ENCODE measurements around the gene NTF4.
A peak's percentile ranks its signal among the peaks of the same experiment; 100 is the strongest.

The NTF4 gene

GRCh38 chr19:49101160-49101559 is 36.5 kb upstream of the NTF4 start:
- DNase-seq (ENCODE audit: low read depth in 2 of 2): no peak
- TF ChIP-seq CTCF (IDR thresholded peaks at IDR 0.05; ENCODE audit: low read depth, low read length): no peak
- no peak overlapping the region for H3K4me3 ChIP-seq (replicated peaks in 1 of 2; ENCODE audit: low read depth in 2 of 2, low read length in 2 of 2)

GRCh38 chr19:49098795-49099194 is 34.2 kb upstream of the NTF4 start:
- no peak for DNase-seq (ENCODE audit: low read depth in 2 of 2)
- TF ChIP-seq CTCF (IDR thresholded peaks at IDR 0.05; ENCODE audit: low read depth, low read length): no peak
- no peak overlapping the region for H3K4me3 ChIP-seq (replicated peaks in 1 of 2; ENCODE audit: low read depth in 2 of 2, low read length in 2 of 2)

- peak; percentile 98 for TF ChIP-seq CTCF (IDR thresholded peaks at IDR 0.05; ENCODE audit: low read depth, low read length)
- H3K4me3 ChIP-seq (replicated peaks in 1 of 2; ENCODE audit: low read depth in 2 of 2, low read length in 2 of 2): no peak overlapping the region
- DNase-seq (ENCODE audit: low read depth in 2 of 2): peak; percentile 79 to 81
Observed at GRCh38 chr19:49097453-49098288, 33.1 kb upstream of the NTF4 start.

- no peak overlapping the region for H3K4me3 ChIP-seq (replicated peaks in 1 of 2; ENCODE audit: low read depth in 2 of 2, low read length in 2 of 2)
- no peak for TF ChIP-seq CTCF (IDR thresholded peaks at IDR 0.05; ENCODE audit: low read depth, low read length)
- peak in 1 of 2 donors; percentile 26 for DNase-seq (ENCODE audit: low read depth in 2 of 2)
Observed at GRCh38 chr19:49094505-49095482, 30.2 kb upstream of the NTF4 start.

GRCh38 chr19:49092686-49093085 is 28.1 kb upstream of the NTF4 start:
- TF ChIP-seq CTCF (IDR thresholded peaks at IDR 0.05; ENCODE audit: low read depth, low read length): no peak
- no peak overlapping the region for H3K4me3 ChIP-seq (replicated peaks in 1 of 2; ENCODE audit: low read depth in 2 of 2, low read length in 2 of 2)
- no peak for DNase-seq (ENCODE audit: low read depth in 2 of 2)

GRCh38 chr19:49091391-49092038 is 26.9 kb upstream of the NTF4 start:
- H3K4me3 ChIP-seq (replicated peaks in 1 of 2; ENCODE audit: low read depth in 2 of 2, low read length in 2 of 2): no peak overlapping the region
- TF ChIP-seq CTCF (IDR thresholded peaks at IDR 0.05; ENCODE audit: low read depth, low read length): no peak
- no peak for DNase-seq (ENCODE audit: low read depth in 2 of 2)

Measured in cardiac fibroblast (primary cell).